A549 (cell line): Measurements from ENCODE around the gene NDUFS3. TPM values are rescaled to one million over a fixed set of nuclear protein-coding genes. Genes with fewer than 3 reads are reported as not detected.

Experiments
- ATAC-seq, 2 experiments: fragments of 200-7000 bp in 1 of 2; fragments of >200 bp in 1 of 2; cut with Nextera tagmentation in 1 of 2; cut with Tn5 transposase in 1 of 2; 3 replicates each; pipeline versions ENCODE4 v1.8.0 to v1.9.1; 2018 to 2020; ENCODE audit warnings: mild to moderate bottlenecking in 1 of 2, moderate library complexity in 1 of 2
- CTCF ChIA-PET: fragments of 300-600 bp; sonication (Branson Sonifier 250); formaldehyde crosslinking; extraction: SDS; loops from one replicate; lab custom pipeline; 2021; ENCODE audit warnings: antibody characterized with exemption, inconsistent platforms; lab: Yijun Ruan, JAX
- POLR2A ChIA-PET: fragments of 350-600 bp; formaldehyde crosslinking; extraction: SDS; loops from one replicate; lab custom pipeline; 2021; ENCODE audit warnings: antibody characterized with exemption, inconsistent platforms; lab: Yijun Ruan, JAX
- DNase-seq, 2 experiments: peaks; one replicate each; pipeline versions ENCODE4 v3.0.0 to v3.0.0-alpha.2; 2011 to 2016; ENCODE audit warnings: low read depth in 1 of 2, low spot score in 1 of 2
- FAIRE-seq: peaks from 2 replicates; lab custom pipeline; 2011; peaks lifted over from hg19 to GRCh38; lab: Jason Lieb, UNC
- H3K27ac ChIP-seq, 2 experiments: fragments of >200 bp; sonication (Bioruptor Twin); formaldehyde crosslinking; 3 replicates each; pipeline ENCODE4 v1.5.1; 2016 to 2017
- H3K4me1 ChIP-seq: fragments of >200 bp; sonication (Bioruptor Twin); formaldehyde crosslinking; 3 replicates; pipeline ENCODE4 v1.6.1; 2016
- H3K4me2 ChIP-seq: fragments of >200 bp; sonication (Bioruptor Twin); formaldehyde crosslinking; 3 replicates; pipeline ENCODE4 v1.6.1; 2016
- H3K4me3 ChIP-seq: fragments of >200 bp; sonication (Bioruptor Twin); formaldehyde crosslinking; 3 replicates; pipeline ENCODE4 v1.5.1; 2016
- H3K9me3 ChIP-seq: fragments of >200 bp; sonication (Bioruptor Twin); formaldehyde crosslinking; 3 replicates; pipeline ENCODE4 v1.6.1; 2016
- ATOH8 ChIP-seq: fragments of 250-450 bp; sonication (Bioruptor Pico); IDR thresholded peaks from 2 replicates; pipeline ENCODE4 v1.5.0; 2020; ENCODE audit warnings: low read depth, mild to moderate bottlenecking, moderate library complexity
- CBX8 ChIP-seq: fragments of 200-600 bp; sonication (generic); IDR thresholded peaks from 2 replicates; pipeline ENCODE4 v1.6.1; 2016
- CHD2 ChIP-seq: fragments of 150-350 bp; IDR thresholded peaks from 2 replicates; pipeline ENCODE4 v1.6.1; 2014; ENCODE audit warnings: low read length; ENCODE audit not compliant: partially characterized antibody
- CTCF ChIP-seq: fragments of >200 bp; sonication (Bioruptor Twin); formaldehyde crosslinking; IDR thresholded peaks from 3 replicates; pipeline ENCODE4 v1.5.1; 2016
- ESRRA ChIP-seq: fragments of 150-350 bp; IDR thresholded peaks from 2 replicates; pipeline ENCODE4 v1.6.1; 2014; ENCODE audit warnings: mild to moderate bottlenecking, low read length, borderline replicate concordance
- GATA3 ChIP-seq: IDR thresholded peaks from 2 replicates; pipeline ENCODE4 v1.6.1; 2012; ENCODE audit warnings: borderline replicate concordance
- HDAC2 ChIP-seq: fragments of 200-600 bp; sonication (generic); IDR thresholded peaks from 2 replicates; pipeline ENCODE4 v1.6.1; 2016
- HES2 ChIP-seq: fragments of >200 bp; sonication (Bioruptor Twin); formaldehyde crosslinking; IDR thresholded peaks from 2 replicates; pipeline ENCODE4 v1.6.1; 2016
- HOXB5 ChIP-seq: fragments of 250-450 bp; sonication (Bioruptor Pico); IDR thresholded peaks from 2 replicates; pipeline ENCODE4 v1.5.0; 2020; ENCODE audit warnings: mild to moderate bottlenecking, moderate library complexity
- JUN ChIP-seq, 2 experiments: fragments of >200 bp; sonication (Bioruptor Twin); formaldehyde crosslinking; IDR thresholded peaks; 2 replicates in 1 of 2; 3 replicates in 1 of 2; pipeline ENCODE4 v1.6.1; 2016 to 2017
- NR3C1 ChIP-seq: fragments of >200 bp; sonication (Bioruptor Twin); formaldehyde crosslinking; IDR thresholded peaks from 3 replicates; pipeline ENCODE4 v1.6.1; 2017
- PHF8 ChIP-seq: fragments of 200-600 bp; sonication (generic); IDR thresholded peaks from 2 replicates; pipeline ENCODE4 v1.6.1; 2016; ENCODE audit warnings: low read depth, mild to moderate bottlenecking, antibody characterized with exemption, moderate library complexity, borderline replicate concordance
- RAD21 ChIP-seq, 2 experiments: fragments of >200 bp in 1 of 2; sonication (Bioruptor Twin) in 1 of 2; formaldehyde crosslinking in 1 of 2; IDR thresholded peaks in 1 of 2; conservative IDR thresholded peaks in 1 of 2; 2 replicates in 1 of 2; 3 replicates in 1 of 2; pipeline ENCODE4 v1.6.1; 2012 to 2018; ENCODE audit warnings: inconsistent platforms in 1 of 2
- SMC3 ChIP-seq: fragments of >200 bp; sonication (Bioruptor Twin); formaldehyde crosslinking; IDR thresholded peaks from 3 replicates; pipeline ENCODE4 v1.6.1; 2018; ENCODE audit warnings: inconsistent platforms
- TP53 ChIP-seq: fragments of 250-450 bp; sonication (Bioruptor Pico); IDR thresholded peaks from 2 replicates; pipeline ENCODE4 v1.5.0; 2021; ENCODE audit warnings: mild to moderate bottlenecking, moderate library complexity
- WGBS: methylation state at CpG from one replicate; pipeline ENCODE4 v1.1.6; 2017; ENCODE audit errors: missing lambda C conversion rate; 5-methylcytosine and 5-hydroxymethylcytosine counted together
- polyA plus RNA-seq, 4 experiments: library from polyadenylated mRNA; depleted of rRNA in 3 of 4; stranded (reverse); fragments of >200 nt; fragmentation: RNase III in 1 of 4; extraction: RNeasy Plus Mini Kit Qiagen cat#74134 plus additional on column Dnase treatment in 1 of 4; gene quantifications; 2 replicates in 3 of 4; 3 replicates in 1 of 4; pipeline ENCODE4 v1.2.3, GENCODE V29; 2011 to 2017

The NDUFS3 gene
- polyA plus RNA-seq, 2 of the 4 experiments (the other 2 are of a cell fraction) = 142 to 156 TPM

GRCh38 chr11:47609675-47610074 lies 30.8 kb downstream of the NDUFS3 start (continued):
- no peak for TF ChIP-seq JUN (IDR thresholded peaks at IDR 0.05)

GRCh38 chr11:47611348-47611794 lies 32.5 kb downstream of the NDUFS3 start:
- ATAC-seq (peak in 1 of 2 experiments; percentile 15; a peak in 1 of 6 replicates), DNase-seq (no peak), FAIRE-seq (no peak)
- POLR2A ChIA-PET = no interaction called here
- H3K27ac ChIP-seq = no peak overlapping the region
- no peak for TF ChIP-seq HDAC2
- CTCF ChIA-PET = interaction anchor here (1.0 kb wide), 1 partner anchor 237 kb away, joined by 3 read pairs; no protein-coding TSS in a partner anchor
- H3K9me3 ChIP-seq = no peaks in the 10 kb centered on the region
- WGBS = 92% methylated on average over 6 of the region's 6 CpGs
- H3K4me3 ChIP-seq = no peak overlapping the region
- H3K4me2 ChIP-seq = no peak overlapping the region
- no peaks in the 10 kb centered on the region for H3K4me1 ChIP-seq

GRCh38 chr11:47615249-47615648 lies 36.4 kb downstream of the NDUFS3 start:
- POLR2A ChIA-PET = no interaction called here

GRCh38 chr11:47616726-47617416 lies 38.0 kb downstream of the NDUFS3 start:
- Histone ChIP-seq H3K4me1 (no peaks in the 10 kb centered on the region), H3K4me3 (no peak overlapping the region), H3K27ac (no peak overlapping the region), H3K9me3 (no peaks in the 10 kb centered on the region), H3K4me2 (no peak overlapping the region)
- peak; percentile 33 to 75; a peak in 3 of 5 replicates for TF ChIP-seq RAD21 (conservative IDR thresholded peaks at IDR 0.05 in 1 of 2, IDR thresholded peaks at IDR 0.05 in 1 of 2)
- TF ChIP-seq GATA3 = no peak
- TF ChIP-seq HES2 = no peak
- TF ChIP-seq SMC3 = 0 out of 3 replicates have a peak, but pooled peaks have one; percentile 18
- TF ChIP-seq CTCF = peak; percentile 44
- no peak for TF ChIP-seq HOXB5
- POLR2A ChIA-PET = interaction anchor here (0.7 kb wide), 1 partner anchor 24 kb away, joined by 3 read pairs; no protein-coding TSS in a partner anchor
- CTCF ChIA-PET = interaction anchor here (0.7 to 1.4 kb wide), 5 partner anchors 9 to 31 kb away, joined by 3 to 12 read pairs (median 3); no protein-coding TSS in a partner anchor
- FAIRE-seq = no peak
- 85% methylated on average over 10 of the region's 10 CpGs for WGBS
- peak; percentile 37 to 63 for DNase-seq
- peak; percentile 76 to 86 for ATAC-seq

More at GRCh38 chr11:47615249-47615648, 36.4 kb downstream of the NDUFS3 start:
- DNase-seq (no peak), ATAC-seq (no peak), FAIRE-seq (no peak)
- no peak overlapping the region for H3K27ac ChIP-seq
- no peak overlapping the region for H3K4me2 ChIP-seq
- no peaks in the 10 kb centered on the region for H3K9me3 ChIP-seq
- CTCF ChIA-PET = no interaction called here
- no peaks in the 10 kb centered on the region for H3K4me1 ChIP-seq
- H3K4me3 ChIP-seq = no peak overlapping the region
- TF ChIP-seq CBX8 (no peak), ATOH8 (CRISPR knock-in tag) (no peak), SMC3 (no peak), NR3C1 (no peak), ESRRA (no peak), TP53 (no peak), PHF8 (no peak), CHD2 (no peak)
